Coronary artery (tissue), 2 donors: Measurements from ENCODE around the gene CCNYL1.
"Not testable (repeated sequence)": the region's sequence is repeated elsewhere in the genome, so short reads cannot be mapped to it uniquely, and the experiment has no call there.

Experiments
- DNase-seq: peaks from one replicate; pipeline ENCODE4 v3.0.0-alpha.2; 2017; ENCODE audit warnings: low spot score
- H3K27ac ChIP-seq, 2 donors: fragments of 200-600 bp; sonication (generic); one replicate each; pipeline ENCODE4 v1.5.1; 2016 to 2019
- H3K4me3 ChIP-seq: fragments of 200-600 bp; sonication (generic); 2 replicates; pipeline ENCODE4 v1.5.1; 2016; ENCODE audit warnings: mild to moderate bottlenecking, moderate library complexity
- TF ChIP-seq, protein P1 (sequence below): fragments of 200-600 bp; sonication (generic); IDR thresholded peaks from one replicate; pipeline ENCODE4 v1.5.1; 2019; ENCODE audit warnings: antibody characterized with exemption

The CCNYL1 gene

DNA sequence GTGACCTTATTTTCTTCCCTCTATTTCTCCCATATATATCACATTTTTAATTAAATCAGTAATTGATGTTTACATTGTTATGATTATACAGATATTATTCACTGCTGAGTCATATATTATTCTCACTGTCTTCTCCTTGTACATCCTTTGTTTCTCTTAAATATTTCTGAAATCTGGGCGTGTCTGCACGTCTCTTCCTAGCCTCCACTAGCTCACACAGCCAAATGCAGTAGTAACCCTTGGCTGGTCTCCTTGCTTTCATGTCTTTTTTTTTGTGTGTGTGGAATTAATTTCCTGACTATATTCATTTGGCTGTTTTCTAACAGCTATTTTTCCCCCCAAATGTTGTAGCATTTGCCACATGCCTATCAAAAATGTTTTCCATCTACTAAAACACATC is 15.8 kb downstream of the CCNYL1 start:
- H3K4me3 ChIP-seq = no peak overlapping the region
- no peak for DNase-seq
- no peak overlapping the region for H3K27ac ChIP-seq
- TF ChIP-seq, protein P1, sequence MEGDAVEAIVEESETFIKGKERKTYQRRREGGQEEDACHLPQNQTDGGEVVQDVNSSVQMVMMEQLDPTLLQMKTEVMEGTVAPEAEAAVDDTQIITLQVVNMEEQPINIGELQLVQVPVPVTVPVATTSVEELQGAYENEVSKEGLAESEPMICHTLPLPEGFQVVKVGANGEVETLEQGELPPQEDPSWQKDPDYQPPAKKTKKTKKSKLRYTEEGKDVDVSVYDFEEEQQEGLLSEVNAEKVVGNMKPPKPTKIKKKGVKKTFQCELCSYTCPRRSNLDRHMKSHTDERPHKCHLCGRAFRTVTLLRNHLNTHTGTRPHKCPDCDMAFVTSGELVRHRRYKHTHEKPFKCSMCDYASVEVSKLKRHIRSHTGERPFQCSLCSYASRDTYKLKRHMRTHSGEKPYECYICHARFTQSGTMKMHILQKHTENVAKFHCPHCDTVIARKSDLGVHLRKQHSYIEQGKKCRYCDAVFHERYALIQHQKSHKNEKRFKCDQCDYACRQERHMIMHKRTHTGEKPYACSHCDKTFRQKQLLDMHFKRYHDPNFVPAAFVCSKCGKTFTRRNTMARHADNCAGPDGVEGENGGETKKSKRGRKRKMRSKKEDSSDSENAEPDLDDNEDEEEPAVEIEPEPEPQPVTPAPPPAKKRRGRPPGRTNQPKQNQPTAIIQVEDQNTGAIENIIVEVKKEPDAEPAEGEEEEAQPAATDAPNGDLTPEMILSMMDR = no peak

GRCh38 chr2:207729465-207729998 is 18.1 kb downstream of the CCNYL1 start:
- no peak overlapping the region for H3K4me3 ChIP-seq
- TF ChIP-seq, protein P1 = no peak
- DNase-seq = no peak
- H3K27ac ChIP-seq = no peak overlapping the region

DNA sequence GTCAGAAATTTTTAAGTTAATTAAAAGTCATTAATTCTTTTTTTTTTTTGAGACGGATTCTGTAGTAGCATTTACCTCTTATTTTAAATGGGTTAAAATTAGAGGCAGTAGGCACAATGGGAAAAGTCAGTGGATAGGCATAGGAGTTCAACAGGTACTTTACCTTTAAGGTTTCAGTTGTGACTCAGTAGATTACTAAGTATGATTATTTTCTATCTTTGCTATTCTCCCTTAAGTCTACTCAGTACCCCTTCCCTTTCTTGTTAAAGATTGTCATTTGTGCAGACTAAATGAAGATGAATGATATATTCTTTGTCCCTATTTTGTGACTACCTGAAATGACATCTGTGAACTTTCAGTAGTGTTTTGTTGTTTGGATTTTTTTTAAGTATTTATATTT is 19.7 kb downstream of the CCNYL1 start:
- no peak overlapping the region for H3K27ac ChIP-seq
- DNase-seq = no peak
- no peak overlapping the region for H3K4me3 ChIP-seq
- TF ChIP-seq, protein P1 = no peak

GRCh38 chr2:207733597-207734240 is 22.3 kb downstream of the CCNYL1 start:
- TF ChIP-seq, protein P1 = no peak
- no peak overlapping the region for H3K4me3 ChIP-seq
- DNase-seq = no peak
- no peak overlapping the region for H3K27ac ChIP-seq

GRCh38 chr2:207734264-207734635 is 22.8 kb downstream of the CCNYL1 start:
- H3K4me3 ChIP-seq = no peak overlapping the region
- no peak for DNase-seq
- TF ChIP-seq, protein P1 = no peak
- H3K27ac ChIP-seq = no peak overlapping the region

DNA sequence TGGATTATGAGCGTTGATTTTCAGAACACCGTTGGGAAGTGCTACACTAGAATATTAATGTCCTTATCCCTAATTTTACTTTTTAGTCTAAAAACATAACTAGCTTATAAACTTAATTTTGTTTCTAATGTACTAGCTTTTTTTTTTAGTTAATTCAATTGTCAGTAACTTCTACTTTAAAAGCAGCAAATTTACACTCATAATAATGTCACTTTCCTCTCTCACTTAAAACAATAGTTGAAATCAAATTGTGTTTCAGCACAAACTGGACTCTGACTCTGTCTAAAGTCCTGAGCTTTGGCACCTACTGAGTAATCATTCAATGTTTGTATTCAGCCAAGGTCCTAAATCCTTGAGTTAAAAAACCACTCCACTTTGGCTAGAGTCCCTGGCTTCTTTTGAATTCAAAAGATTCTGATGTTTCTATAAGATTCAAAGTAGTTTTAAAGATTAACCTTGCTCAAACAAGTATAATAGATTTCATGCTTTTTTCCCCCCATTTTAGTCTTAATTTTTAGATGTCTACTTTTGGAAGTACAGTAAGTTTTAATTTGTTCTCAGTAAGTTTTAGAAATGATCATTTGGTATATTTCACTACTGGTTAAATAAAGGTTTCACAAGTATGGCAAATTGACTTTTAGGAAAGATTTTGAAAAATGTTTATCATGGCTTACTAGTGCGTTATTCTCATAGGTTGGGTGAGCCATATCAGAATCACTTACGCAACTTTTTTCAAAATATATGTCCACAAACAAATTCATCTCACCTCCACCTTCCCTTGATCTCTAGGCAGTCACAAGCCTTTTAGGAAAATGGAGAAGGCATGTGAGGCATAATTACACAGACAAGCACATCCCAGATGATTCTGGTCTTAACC is 23.4 kb downstream of the CCNYL1 start:
- Histone ChIP-seq H3K4me3 (no peak overlapping the region), H3K27ac (no peak overlapping the region)
- TF ChIP-seq, protein P1 = no peak
- DNase-seq = no peak

GRCh38 chr2:207735513-207735859 is 24.0 kb downstream of the CCNYL1 start:
- not testable (repeated sequence) for H3K4me3 ChIP-seq, DNase-seq, H3K27ac ChIP-seq
